Measurements from ENCODE around the gene CCDC92. TPM values are rescaled to one million over a fixed set of nuclear protein-coding genes. Genes with fewer than 3 reads are reported as not detected.

CCDC92 gene
- total RNA-seq, 1 donor from 2014 or later = 21.5 TPM

GRCh38 chr12:123919980-123920360, 52.7 kb downstream of the CCDC92 start:
- H3K4me1 Mint-ChIP-seq = no peaks in the 10 kb centered on the region
- H3K36me3 Mint-ChIP-seq (ENCODE audit: low read depth) = no peaks in the 10 kb centered on the region
- DNase-seq = no peak
- H3K4me3 Mint-ChIP-seq = no peak overlapping the region
- POLR2A ChIA-PET = no interaction called here
- no peaks in the 10 kb centered on the region for H3K9me3 Mint-ChIP-seq
- H3K27me3 Mint-ChIP-seq = peaks cover 17% of the 10 kb centered on the region
- H3K27ac Mint-ChIP-seq = no peak overlapping the region
- no peak for ATAC-seq (ENCODE audit: low read depth)
- CTCF ChIA-PET = no interaction called here
- TF ChIP-seq, protein P1, sequence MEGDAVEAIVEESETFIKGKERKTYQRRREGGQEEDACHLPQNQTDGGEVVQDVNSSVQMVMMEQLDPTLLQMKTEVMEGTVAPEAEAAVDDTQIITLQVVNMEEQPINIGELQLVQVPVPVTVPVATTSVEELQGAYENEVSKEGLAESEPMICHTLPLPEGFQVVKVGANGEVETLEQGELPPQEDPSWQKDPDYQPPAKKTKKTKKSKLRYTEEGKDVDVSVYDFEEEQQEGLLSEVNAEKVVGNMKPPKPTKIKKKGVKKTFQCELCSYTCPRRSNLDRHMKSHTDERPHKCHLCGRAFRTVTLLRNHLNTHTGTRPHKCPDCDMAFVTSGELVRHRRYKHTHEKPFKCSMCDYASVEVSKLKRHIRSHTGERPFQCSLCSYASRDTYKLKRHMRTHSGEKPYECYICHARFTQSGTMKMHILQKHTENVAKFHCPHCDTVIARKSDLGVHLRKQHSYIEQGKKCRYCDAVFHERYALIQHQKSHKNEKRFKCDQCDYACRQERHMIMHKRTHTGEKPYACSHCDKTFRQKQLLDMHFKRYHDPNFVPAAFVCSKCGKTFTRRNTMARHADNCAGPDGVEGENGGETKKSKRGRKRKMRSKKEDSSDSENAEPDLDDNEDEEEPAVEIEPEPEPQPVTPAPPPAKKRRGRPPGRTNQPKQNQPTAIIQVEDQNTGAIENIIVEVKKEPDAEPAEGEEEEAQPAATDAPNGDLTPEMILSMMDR (IDR thresholded peaks at IDR 0.05) = no peak
- intact Hi-C loops (cut with micrococcal nuclease) = no loop called here

GRCh38 chr12:123917337-123917850, 55.2 kb downstream of the CCDC92 start:
- intact Hi-C loops (cut with micrococcal nuclease) = no loop called here
- no peaks in the 10 kb centered on the region for H3K36me3 Mint-ChIP-seq (ENCODE audit: low read depth)
- H3K4me3 Mint-ChIP-seq = no peak overlapping the region

GRCh38 chr12:123916729-123917128, 55.9 kb downstream of the CCDC92 start:
- no peak overlapping the region for H3K4me3 Mint-ChIP-seq
- ATAC-seq (ENCODE audit: low read depth) = no peak
- no peak overlapping the region for H3K27ac Mint-ChIP-seq
- H3K27me3 Mint-ChIP-seq = peaks cover 7% of the 10 kb centered on the region
- ChIA-PET POLR2A (no interaction called here), CTCF (no interaction called here)
- H3K4me1 Mint-ChIP-seq = no peaks in the 10 kb centered on the region
- no peak for DNase-seq
- no peaks in the 10 kb centered on the region for H3K9me3 Mint-ChIP-seq
- H3K36me3 Mint-ChIP-seq (ENCODE audit: low read depth) = no peaks in the 10 kb centered on the region
- intact Hi-C loops (cut with micrococcal nuclease) = no loop called here
- TF ChIP-seq, protein P1 (IDR thresholded peaks at IDR 0.05) = no peak

More at GRCh38 chr12:123917337-123917850, 55.2 kb downstream of the CCDC92 start:
- no peak overlapping the region for H3K27ac Mint-ChIP-seq
- ChIA-PET CTCF (no interaction called here), POLR2A (no interaction called here)
- H3K9me3 Mint-ChIP-seq = no peaks in the 10 kb centered on the region
- TF ChIP-seq, protein P1 (IDR thresholded peaks at IDR 0.05) = no peak
- ATAC-seq (ENCODE audit: low read depth) (no peak), DNase-seq (no peak)
- peaks cover 7% of the 10 kb centered on the region for H3K27me3 Mint-ChIP-seq
- no peaks in the 10 kb centered on the region for H3K4me1 Mint-ChIP-seq

DNA sequence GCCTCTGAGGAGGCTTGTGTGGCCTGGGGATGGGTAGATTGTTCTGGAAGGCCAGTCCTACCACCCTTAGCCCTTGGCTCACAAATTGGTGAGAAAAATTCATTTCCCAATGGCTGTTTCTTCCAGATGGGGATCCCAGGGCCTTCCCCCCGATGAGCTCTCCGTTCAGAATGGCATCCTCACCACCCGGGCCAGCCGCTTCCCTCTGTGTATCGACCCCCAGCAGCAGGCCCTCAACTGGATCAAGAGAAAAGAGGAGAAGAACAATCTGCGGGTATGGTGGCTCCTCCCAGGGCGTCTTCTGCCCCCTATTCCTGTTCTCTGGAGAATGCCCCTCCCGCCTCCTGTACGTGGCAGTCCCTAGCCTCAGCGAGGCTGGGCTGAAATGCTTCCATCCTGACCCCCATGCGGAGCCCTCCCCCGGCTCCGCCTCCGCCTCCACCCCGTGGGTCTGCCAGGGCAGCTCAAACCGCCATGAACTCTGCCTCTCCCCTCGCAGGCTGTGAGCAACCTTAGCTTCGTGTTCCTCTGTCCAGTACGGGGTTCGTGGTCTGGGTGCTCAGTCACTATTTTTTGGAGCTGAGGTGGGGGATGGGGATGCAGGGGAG, 57.8 kb downstream of the CCDC92 start:
- no peak overlapping the region for H3K27ac Mint-ChIP-seq
- no peak for ATAC-seq (ENCODE audit: low read depth)
- POLR2A ChIA-PET = no interaction called here

More for the DNA sequence above, 57.8 kb downstream of the CCDC92 start:
- CTCF ChIA-PET = no interaction called here
- H3K4me3 Mint-ChIP-seq = no peak overlapping the region
- H3K9me3 Mint-ChIP-seq = no peaks in the 10 kb centered on the region
- H3K36me3 Mint-ChIP-seq (ENCODE audit: low read depth) = no peaks in the 10 kb centered on the region
- H3K27me3 Mint-ChIP-seq = peaks cover 4% of the 10 kb centered on the region
- intact Hi-C loops (cut with micrococcal nuclease) = no loop called here
- TF ChIP-seq, protein P1 (IDR thresholded peaks at IDR 0.05) = no peak
- H3K4me1 Mint-ChIP-seq = no peaks in the 10 kb centered on the region
- DNase-seq = no peak

Measured in activated B cell treated with CpG ODN at 0.5 μM for 24 hours (primary cell).